DMS79 (cell line): ENCODE data around the gene PIK3C3.

ENCODE experiments used
- DNase-seq: peaks from one replicate; lab custom pipeline; 2025; lab: John Stamatoyannopoulos, UW

Gene PIK3C3

DNA sequence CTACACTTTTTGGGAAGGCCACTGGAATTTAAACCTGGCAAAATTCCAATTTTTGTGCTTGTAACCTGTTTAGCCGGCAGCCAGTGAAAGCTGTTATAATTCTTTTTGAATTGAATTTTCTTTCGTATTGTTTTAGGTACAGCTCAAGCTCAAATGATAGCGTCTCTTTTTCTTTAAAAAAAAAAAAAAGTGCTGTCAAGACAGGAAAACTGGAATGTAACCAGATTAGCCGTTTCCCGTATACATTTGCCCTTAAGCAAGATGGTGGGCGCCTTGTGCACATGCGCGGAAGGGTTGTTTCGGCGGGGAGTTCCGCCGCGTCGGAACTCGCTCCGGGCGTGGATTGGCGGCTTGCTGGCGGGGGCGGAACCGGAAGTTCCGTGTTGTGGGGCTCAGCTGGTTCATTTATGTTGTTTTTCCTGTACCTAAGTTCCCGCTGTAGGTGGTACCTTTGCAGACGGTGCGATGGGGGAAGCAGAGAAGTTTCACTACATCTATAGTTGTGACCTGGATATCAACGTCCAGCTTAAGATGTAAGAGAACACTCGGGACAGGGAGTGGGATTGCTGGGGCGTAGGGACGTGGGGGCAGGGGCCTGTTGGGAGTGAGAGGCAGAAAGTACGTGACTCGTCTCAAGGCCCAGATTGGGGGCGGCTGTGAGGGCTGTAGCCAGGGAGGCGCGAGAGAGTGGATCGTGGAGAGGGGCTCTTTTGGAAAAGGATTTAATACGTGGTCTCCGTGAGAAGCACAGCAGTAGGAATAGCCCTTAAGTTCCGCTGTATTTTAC, at the start of gene PIK3C3:
Gene PIK3C3, plus strand, starts transcription at position 408 of the 787 bp plus-strand sequence. Its CDS starts 58 bp downstream, at position 466.
- DNase-seq: peak; percentile 91

DNA sequence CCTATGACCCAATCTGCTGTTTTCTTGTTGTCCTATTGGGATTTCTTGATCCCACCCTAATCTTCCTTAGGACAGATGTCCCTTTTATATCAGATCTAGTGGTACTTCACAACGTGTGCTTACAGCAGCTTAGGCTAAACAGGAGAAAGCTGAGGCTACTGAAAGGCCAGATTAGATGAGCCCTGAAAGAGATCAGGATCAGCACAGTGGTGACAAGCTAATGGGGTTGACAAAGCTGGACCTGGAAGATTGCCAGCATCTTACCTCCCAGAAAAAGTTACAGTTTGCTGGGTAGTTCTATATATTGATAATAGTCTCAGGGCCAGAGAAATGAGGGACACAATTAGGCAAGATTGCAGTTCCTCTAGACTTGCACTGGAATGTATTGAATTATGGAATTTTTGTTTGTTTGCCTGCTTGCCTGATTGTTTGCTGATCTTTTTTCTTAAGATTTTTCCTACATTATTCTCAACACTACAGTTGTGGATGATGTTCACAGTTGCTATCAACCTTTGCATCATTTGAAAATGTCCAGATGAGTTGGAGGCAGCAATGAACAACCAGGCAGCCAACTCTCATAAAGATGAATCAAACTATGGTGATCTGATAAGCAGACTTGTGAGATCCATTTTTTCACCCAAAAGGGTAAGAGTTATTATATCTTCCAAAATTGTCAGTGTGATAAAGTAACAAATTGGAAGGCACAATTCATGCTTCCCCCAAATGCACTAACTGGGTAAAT, 49.1 kb upstream of the PIK3C3 start:
- no peak for DNase-seq

DNA sequence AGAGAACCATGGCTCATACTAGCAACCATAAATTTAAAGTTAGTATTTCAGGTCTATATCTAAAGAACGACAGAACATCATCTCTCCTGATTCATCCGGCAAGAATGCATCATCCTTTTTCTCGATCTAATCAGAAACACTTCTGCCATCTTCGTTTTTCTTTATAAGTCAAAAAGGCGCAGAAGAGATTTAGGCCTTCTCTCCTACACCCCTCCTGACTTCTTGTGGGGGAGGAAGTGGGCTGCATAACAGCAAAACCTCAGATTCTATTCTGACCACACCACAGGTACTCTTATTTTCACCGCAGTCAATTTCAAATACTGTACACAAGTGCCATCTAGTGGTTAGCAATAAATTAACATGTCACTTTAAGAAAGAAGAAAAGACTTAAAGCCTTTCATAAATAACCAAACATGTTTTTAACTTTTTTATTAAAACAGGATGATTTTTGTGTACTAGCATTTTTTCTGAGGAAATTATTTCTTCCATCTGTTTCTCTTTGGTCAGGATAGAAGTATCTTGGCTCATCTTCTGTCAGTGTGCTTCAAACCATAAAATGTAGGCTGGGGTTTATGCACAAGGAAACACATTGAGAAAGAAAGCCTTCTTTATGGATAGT, 48.4 kb upstream of the PIK3C3 start:
- peak; percentile 13 for DNase-seq

DNA sequence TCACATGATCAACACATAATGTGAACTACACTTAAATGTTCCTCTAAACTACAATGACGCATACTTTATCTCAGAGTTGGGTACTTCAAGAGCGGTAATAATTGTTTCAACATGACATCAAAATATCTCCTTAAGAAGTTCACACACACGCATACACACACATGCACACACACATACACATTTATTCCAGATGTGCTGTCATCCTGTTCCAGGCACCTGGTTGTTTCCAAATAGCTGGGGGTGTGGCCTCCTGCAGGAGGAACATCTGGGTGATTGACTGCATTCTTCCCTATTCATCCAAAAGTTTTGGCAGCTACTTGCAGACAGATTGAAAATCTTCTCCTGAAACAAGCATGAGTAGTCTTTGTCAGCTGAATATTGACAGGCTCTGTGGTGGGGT, 37.9 kb upstream of the PIK3C3 start:
- DNase-seq: no peak

DNA sequence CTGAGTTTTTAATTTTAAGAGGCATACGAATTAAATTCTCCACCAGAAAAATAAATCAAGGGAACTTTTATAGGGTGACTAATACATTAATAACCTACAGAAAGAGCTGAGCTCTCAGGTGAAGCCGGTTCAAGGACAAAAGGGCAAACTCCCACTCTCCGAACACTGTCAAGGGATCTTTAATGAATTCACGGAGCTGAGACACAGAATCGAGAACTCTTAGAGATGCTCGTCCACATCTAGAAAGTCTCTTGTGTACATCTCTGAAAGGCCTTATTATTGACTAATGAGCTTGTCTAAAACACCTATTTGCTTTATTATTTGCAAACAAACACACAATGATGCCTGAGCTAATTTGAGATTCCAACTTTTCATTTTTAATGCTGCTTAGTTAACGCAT, 33.3 kb upstream of the PIK3C3 start:
- DNase-seq: no peak

DNA sequence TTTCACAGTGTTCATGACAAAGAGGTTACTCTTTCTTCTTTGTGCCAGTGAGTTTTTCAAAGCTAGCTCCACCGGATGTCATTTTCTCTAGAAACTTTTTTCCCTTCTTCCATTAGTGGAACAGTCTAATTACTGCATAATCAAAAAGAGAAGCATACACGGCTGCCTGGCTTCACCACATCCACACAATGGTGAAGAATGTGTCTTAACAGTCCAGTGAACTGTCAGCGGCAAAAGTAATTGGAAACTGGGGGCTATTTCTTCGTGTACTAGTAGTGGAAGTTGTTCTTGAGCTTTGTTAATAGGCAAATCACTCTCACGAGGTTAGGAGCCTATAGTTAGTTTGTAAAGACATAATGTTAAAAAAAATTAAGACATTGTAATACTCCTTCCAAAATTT, 32.9 kb upstream of the PIK3C3 start:
- no peak for DNase-seq

DNA sequence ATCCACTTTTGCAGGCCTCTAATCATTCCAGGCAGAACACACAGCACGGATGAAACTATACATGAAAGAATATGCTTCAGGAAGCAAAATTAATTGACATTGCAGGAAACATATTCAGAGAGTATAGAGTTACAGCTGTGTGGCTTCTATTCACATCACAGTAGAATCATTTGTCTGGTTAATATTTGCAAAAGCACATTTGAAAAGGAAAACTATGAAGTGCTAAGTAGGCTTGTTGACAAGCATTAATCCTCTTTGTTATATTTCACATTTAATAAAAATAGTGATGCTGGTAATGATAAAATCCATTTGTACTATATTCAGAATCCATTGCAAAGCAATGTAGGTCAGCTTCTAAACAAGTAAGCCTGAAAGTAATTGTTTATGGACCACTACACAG, 32.2 kb upstream of the PIK3C3 start:
- no peak for DNase-seq

DNA sequence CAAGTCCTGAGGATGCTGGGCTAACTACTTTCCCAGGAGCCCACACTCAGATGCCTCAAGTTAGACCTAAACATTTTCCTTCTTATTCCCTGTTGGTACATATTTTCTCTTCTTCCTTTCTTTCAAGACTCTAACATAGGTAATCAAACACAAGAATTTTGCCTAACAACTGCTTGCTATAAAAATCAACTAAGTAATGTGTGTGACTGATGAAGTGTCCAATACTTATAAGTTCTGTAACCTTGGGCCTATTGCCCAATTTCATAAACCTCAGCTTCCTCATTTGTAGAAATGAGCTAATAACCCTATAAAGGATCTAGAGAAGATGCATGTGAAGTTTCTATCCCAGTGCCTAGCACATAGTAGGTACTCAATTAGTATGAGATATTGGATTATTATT, 31.6 kb upstream of the PIK3C3 start:
- no peak for DNase-seq

DNA sequence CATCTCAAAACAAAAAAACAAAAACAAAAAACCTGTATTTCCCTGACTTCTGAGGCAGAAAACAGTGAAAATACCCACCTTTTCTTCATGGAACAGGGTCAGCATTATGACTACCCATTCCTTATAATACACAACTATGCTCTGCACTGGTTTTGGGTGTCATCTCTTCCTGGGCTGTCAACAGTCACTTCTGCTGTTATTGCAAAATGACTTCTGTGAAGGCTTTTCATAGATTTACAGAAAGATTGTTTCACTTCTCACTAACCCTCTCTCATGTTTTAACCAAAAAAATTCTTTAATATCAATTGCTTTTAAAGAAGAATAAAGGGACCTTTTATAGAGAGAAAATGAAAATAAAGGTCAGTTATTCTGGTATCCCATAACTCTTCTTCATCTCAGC, 26.5 kb upstream of the PIK3C3 start:
- no peak for DNase-seq

DNA sequence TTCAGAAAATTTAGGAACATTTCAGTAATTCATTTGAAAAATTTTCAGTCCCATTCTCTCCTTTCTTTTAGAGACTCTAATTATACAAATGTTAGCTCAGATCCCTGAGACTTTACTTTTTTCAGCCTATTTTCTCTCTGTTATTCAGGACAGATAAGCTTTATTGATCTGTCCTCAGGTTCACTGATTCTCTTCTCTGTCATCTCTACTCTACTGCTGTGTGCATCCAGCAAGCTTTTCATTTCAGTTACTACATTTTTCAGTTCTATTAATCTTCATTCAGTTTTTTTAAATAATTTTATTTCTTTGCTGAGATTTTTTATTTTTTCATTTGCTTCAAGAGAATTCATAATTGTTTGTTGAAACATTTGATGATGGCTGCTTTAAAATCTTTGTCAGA, 22.1 kb upstream of the PIK3C3 start:
- DNase-seq: no peak

DNA sequence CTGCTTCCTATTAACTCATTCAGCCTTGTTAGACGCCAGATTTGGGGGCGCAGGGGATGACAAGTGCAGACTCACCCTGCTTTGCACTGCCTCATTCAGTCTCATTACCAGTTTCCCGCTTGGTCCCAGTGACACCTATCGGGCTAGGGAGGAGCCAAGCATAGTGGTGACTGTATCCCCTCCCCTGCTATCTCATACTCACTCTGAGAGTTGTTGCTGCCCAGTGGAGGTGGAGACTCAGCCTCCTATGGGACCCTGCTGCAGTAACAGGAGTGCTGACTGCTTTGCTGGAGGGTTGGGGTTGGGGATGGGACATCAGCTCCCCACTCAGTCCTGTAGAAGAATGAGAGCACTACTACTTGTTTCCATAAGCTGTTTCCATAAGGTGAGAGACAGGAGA, 21.3 kb upstream of the PIK3C3 start:
- no peak for DNase-seq

DNA sequence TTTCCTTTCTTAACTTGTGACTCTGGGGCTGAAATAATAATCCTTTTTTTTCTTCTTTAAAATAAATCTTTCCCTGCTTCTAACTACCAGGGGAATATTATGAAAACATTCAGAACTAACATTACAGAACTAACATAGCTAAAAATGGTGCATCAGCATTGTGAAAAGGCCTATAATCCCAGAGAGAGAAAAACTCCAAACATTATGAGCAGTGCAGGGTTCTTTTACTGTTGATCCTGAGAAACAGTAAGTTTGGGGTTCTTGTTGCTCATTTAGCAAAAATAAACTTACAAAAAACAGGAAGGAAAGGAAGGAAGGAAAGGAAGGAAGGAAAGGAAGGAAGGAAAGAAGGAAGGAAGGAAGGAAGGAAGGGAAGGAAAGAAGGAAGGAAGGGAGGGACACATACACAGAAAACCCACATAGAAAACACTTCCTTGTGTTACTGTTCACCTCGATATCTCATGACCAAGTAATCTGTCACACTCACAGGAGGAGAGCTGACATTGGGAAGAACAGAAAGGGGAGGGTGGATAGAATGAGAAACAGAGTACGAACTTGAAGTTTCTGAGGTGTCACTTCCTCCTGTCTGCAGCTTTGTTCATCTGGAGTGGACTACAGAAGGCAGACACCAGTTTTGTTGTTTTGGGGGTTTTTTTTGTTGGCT, 18.4 kb upstream of the PIK3C3 start:
- DNase-seq: no peak

DNA sequence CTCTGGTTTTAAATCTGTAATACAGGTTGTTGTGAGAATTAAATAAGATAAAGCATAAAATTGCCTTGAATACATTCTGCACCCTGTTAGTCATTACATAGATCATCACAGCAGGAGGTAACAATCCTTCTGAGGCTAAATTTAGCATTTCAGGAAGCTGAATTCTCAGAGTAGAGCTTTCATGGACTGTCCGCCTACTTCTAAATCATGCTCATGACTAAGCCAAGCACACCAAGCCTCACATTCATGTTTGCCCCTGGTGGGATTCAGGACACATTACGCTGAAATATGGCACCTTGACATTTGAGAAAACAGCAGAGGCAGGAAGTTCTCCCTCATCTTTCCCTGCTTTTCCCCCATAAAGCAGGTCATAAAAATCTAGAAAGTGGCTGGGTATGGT, 16.6 kb upstream of the PIK3C3 start:
- DNase-seq: no peak

DNA sequence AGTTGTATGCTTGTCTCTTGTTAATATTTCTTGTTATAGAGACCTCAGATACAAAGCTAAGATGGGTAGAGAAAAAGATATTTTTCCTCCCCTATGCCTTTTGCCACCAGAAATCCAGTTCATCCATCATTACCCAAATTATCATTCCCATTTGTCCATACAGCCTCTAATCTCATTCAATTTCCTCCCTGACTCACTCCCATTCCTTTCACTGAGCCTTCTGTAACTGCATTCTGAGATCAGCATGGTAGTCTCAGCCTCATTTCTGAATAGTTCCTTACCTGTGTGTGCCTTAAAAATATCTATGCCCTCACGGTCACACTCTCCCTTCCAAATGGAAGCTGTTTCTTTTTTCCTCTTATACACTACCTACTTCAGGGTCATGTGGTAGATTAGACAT, 15.7 kb upstream of the PIK3C3 start:
- DNase-seq: no peak

DNA sequence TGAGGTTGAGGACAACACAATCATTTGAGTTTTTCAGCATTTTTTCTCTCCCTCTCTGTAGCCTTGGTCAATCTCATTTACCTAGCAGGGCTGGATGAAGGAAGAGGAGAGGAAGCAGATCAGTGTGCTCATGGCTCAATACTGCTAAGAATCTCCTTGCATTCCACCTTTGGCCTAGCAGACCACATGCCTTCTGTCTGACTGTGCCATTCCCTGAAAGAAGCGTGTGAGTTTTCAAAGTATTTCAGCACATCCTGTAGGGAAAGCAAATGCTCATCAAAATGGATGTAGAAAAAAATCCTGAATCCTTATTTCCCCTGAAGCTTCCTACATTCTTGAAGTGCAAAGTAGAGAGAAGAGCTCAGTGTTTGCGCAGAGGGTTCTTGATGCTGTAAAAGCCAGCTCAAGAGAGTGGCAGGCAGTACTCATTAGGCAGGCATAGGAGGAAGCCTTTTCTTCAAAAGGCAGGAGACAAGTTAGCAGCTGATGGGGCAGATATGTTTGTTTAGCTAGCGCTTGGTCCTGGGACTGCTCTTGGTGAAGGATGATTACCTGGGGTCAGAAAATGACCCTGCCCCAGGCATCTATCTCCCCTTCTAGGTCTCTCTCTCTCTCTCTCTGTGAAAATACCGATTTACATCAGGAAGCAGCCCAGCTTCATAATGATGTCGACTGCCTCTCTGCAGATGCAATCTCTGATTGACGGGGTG, 14.4 kb upstream of the PIK3C3 start:
- no peak for DNase-seq

DNA sequence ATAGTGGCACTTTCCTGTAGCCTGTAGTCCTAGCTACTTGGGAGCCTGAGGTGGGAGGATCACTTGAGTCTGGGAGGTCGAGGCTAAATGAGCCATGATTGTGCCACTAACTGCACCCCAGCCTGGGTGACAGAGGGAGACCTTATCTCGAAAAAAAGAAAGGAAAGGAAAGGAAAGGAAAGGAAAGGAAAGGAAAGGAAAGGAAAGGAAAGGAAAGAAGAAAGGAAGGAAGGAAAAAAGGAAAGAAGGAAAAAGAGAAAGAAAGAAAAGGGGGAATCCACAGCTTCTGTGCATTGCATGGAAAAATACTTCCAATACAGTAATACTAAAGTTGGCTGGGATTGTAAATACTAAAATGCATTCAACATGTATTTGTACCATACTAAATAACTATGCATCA, 12.8 kb upstream of the PIK3C3 start:
- no peak for DNase-seq

DNA sequence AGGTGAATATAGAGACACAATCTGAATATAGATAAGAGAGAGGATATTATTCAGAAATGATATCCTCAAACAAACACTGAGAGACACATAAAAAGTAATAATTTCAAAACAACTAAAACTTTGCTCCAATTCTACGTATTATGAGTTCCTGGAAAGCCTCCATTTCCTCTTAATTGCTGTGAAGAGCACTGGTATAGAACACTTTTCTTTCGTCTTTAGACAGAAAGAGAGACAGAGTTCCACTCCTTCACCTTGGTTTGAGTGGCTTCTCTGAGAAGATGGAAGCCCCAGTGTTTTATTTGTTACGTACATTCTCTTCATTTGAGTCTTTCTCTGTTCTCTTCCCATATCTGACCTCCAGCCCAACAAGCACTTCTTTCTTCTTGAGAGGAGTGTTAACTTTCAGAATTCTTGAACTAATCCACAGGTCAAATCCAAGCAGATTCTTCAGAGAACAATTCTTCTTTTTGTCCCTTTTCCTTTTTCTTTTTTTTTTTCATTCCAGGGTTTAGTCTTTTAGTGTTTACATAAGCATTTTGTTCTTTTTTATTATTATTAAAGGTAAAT, 6.4 kb upstream of the PIK3C3 start:
- no peak for DNase-seq

DNA sequence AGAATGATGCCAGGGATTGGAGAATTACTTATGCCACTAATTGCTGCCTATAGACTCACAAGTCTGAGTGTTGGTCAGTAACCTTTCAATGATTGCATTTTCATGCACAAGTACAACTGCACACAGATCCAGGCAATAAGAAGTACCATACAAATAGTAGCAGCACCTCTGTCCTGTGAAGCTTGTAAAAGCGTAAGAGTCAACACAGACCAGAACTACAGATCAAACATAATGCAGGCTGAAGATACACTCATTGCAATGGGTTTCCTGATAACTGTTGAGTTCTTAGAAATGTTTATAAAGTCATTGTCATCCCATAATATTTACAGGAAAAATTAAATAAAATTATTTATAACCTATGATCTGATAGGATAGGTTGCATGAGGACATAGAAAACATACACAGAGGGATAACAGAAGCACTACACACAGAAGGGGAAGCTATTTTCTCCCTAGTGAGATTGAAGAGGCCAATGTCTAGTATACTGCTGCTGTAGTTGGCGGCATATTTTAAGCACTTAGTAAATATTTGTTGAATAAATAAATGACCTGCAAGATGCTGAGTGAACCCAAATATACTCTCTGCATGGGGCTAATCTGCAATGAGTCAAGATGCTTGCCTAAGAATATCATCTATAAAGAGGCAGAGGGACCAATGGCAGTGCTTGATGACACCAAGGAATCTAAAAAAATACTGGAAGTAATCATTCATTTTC, 5.7 kb upstream of the PIK3C3 start:
- DNase-seq: no peak

DNA sequence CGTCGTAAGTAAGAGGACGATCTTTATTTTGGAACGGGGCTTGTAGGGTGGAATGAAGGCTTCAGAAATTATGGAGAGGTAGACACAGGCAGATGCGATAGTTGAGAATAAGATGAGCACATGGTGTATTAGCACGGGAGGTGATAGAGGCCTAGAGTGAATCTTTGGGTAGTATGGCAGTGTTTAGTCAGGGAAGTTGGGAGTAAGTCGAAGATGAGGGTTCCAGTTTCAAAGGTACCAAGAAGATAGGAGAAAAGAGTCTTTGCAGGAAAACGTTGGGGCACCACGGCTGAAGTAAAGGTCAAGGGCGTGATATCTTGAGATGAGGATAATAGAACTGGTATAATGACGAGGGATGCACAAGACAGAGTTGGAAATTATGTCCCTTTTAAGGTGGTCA, 654 bp downstream of the PIK3C3 start:
- DNase-seq: no peak

DNA sequence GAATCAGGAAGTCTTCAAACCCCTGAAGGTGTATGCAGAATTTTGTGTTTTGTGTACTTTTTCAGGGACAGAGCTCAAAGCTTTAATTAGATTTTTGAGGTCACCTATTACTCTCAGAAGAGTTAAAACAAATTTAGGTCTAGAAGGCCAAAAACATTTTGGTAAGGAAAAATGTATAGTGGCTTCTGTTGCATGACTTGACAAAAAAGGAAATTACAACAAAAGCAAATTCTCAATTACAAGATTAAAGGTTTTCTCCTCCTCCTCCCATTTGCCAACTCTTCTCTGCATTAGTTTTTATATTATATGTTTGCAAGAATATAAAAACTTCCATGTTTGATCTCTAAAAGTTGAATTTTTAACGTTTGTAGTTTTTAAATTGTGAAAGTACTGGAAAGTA, 4.0 kb downstream of the PIK3C3 start:
- DNase-seq: no peak

DNA sequence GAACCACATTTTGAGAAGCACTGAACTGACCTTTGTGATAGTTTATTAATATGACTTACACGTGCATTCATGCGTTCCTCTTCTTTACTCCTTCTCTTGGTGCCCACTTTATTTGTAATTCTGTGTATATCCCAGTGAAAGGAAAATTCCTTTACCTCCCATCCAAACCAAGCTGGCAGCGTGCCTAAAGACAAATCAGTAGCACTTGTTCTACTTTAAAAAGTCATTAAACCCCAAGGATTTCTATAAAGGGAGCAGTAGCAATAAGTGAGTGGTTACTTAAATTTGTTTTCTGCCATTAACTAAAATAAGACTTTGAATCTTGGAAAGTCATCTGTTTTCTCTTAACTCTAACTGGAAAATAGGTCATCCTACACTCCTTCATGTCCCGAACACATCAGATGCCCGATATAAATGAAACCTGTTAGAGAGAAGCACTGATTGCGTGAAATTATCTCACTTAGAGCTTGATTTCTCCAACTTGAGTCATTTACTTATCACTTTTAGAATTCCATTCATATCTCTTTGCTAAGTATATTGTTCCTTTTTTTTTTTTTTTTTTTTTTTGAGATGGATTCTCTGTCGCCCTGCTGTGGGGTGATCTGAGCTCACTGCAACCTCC, 10.7 kb downstream of the PIK3C3 start:
- DNase-seq: peak; percentile 29
